Measurements from ENCODE around the gene ADAMTS8. TPM values are rescaled to one million over a fixed set of nuclear protein-coding genes. Genes with fewer than 3 reads are reported as not detected.

The ADAMTS8 gene
- total and polyA plus RNA-seq, 10 of the 15 experiments (the other 5 are each of a cell fraction or from before 2014, with no cell fraction given): not detected

DNA sequence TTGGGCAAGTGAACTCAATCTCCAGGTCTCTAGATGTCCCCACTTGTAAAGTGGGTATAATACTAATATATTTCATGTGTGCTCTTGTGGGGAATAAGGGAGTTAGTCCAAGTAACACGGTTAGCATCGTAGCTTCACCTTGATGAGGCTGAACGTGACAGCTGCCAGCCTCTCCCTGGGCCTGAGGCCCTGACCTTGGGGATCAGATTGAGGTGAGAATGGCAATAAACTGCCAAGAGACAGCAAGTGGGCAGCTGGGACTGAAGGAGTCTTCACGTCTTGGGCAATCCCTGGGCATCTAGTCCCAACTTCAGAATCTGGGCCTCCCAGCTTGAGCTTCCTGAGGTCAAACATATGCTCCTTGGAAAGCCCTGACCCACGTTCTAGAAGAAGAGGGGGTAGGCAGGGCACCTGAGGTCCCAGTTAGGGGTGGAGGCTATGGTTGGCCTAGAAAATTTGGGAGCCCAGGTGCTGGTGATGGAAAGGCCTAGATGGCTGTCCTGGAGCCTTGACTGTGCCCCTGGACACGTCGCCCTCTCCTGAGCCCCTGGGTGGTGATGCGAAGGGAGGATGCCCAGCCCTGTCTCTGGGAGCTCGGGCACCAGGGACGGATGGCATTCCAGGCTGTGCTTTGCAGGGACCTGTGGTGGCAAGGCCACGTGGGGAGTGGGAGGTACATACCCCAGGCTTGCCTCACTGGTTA, 43.5 kb upstream of the ADAMTS8 start:
- 29% methylated on average over 11 of the region's 11 CpGs for WGBS (ENCODE audit: insufficient coverage, insufficient replicate concordance, low lambda C conversion rate, missing lambda C conversion rate)
- H3K4me3 ChIP-seq: no peak overlapping the region
- H3K9ac ChIP-seq (ENCODE audit: control insufficient read depth, insufficient read depth, low read length): no peak overlapping the region
- FAIRE-seq: no peak
- ChIA-PET POLR2A (no interaction called here), CTCF (no interaction called here), RAD21 (ENCODE audit: unreplicated experiment) (no interaction called here), SMC1A (ENCODE audit: uncharacterized antibody, unreplicated experiment) (no interaction called here)
- no TSS peak for BruUV-seq (replicated peaks)
- H3K9me3 ChIP-seq (replicated peaks; ENCODE audit: control insufficient read depth, insufficient read depth, low read length): no peaks in the 10 kb centered on the region
- H3K27me3 ChIP-seq (replicated peaks in 1 of 2; ENCODE audit: control insufficient read depth in 2 of 2, insufficient read depth in 2 of 2, low read length in 1 of 2): 0 out of 4 replicates have a peak, but pooled peaks cover 0 to 2% of the 10 kb centered on the region in 2 experiments
- H4K20me1 ChIP-seq (ENCODE audit: control insufficient read depth, insufficient read depth): no peaks in the 10 kb centered on the region
- no peak for TF ChIP-seq CUX1 (IDR thresholded peaks at IDR 0.05; ENCODE audit: insufficient replicate concordance, low read depth, low read length)
- TF ChIP-seq IRF4 (IDR thresholded peaks at IDR 0.05; ENCODE audit: low read depth, low read length): no peak
- TF ChIP-seq ZBTB33 (IDR thresholded peaks at IDR 0.05): no peak
- no peak for TF ChIP-seq LARP7 (IDR thresholded peaks at IDR 0.05)
- TF ChIP-seq FOS (IDR thresholded peaks at IDR 0.05; ENCODE audit: borderline replicate concordance, extremely low read depth, insufficient read length): no peak
- TF ChIP-seq TARDBP (IDR thresholded peaks at IDR 0.05; ENCODE audit: borderline replicate concordance): no peak
- TF ChIP-seq, protein P1, sequence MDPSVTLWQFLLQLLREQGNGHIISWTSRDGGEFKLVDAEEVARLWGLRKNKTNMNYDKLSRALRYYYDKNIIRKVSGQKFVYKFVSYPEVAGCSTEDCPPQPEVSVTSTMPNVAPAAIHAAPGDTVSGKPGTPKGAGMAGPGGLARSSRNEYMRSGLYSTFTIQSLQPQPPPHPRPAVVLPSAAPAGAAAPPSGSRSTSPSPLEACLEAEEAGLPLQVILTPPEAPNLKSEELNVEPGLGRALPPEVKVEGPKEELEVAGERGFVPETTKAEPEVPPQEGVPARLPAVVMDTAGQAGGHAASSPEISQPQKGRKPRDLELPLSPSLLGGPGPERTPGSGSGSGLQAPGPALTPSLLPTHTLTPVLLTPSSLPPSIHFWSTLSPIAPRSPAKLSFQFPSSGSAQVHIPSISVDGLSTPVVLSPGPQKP (IDR thresholded peaks at IDR 0.05; ENCODE audit: low read depth, low read length): no peak
- TF ChIP-seq, protein P2, sequence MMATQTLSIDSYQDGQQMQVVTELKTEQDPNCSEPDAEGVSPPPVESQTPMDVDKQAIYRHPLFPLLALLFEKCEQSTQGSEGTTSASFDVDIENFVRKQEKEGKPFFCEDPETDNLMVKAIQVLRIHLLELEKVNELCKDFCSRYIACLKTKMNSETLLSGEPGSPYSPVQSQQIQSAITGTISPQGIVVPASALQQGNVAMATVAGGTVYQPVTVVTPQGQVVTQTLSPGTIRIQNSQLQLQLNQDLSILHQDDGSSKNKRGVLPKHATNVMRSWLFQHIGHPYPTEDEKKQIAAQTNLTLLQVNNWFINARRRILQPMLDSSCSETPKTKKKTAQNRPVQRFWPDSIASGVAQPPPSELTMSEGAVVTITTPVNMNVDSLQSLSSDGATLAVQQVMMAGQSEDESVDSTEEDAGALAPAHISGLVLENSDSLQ (IDR thresholded peaks at IDR 0.05): no peak
- TF ChIP-seq PAX5 (IDR thresholded peaks at IDR 0.05; ENCODE audit: borderline replicate concordance, low read depth, low read length): no peak
- TF ChIP-seq EP300 (IDR thresholded peaks at IDR 0.05; ENCODE audit: borderline replicate concordance in 1 of 2, control insufficient read depth in 1 of 2, low read depth in 2 of 2, low read length in 2 of 2): no peak
- TF ChIP-seq, protein P3, sequence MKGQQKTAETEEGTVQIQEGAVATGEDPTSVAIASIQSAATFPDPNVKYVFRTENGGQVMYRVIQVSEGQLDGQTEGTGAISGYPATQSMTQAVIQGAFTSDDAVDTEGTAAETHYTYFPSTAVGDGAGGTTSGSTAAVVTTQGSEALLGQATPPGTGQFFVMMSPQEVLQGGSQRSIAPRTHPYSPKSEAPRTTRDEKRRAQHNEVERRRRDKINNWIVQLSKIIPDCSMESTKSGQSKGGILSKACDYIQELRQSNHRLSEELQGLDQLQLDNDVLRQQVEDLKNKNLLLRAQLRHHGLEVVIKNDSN (IDR thresholded peaks at IDR 0.05; ENCODE audit: borderline replicate concordance, extremely low read length, insufficient read depth, low read depth, low read length): no peak
- no peak for TF ChIP-seq CBX5 (IDR thresholded peaks at IDR 0.05; ENCODE audit: low read depth)
- no peaks in the 10 kb centered on the region for H3K36me3 ChIP-seq (ENCODE audit: control insufficient read depth in 2 of 2, insufficient read depth in 2 of 2, low read length in 1 of 2)
- intact Hi-C loops (cut with micrococcal nuclease; ENCODE audit: unreplicated experiment) (no loop called here), in situ Hi-C loops (cut with MboI) (no loop called here)
- H2AFZ ChIP-seq (ENCODE audit: control insufficient read depth, low read depth, low read length): no peak overlapping the region
- H3K27ac ChIP-seq (ENCODE audit: control insufficient read depth, insufficient read depth): no peak overlapping the region
- no peak overlapping the region for H3K4me2 ChIP-seq (ENCODE audit: control insufficient read depth, insufficient read depth)
- no peaks in the 10 kb centered on the region for H3K4me1 ChIP-seq (ENCODE audit: control insufficient read depth, insufficient read depth, low read length)
- no peak for DNase-seq (ENCODE audit: low read depth, low spot score)
- no peak for ATAC-seq
- no peaks in the 10 kb centered on the region for H3K79me2 ChIP-seq (ENCODE audit: control insufficient read depth, insufficient read depth, low read length)
